MM.1S (cell line): ENCODE results near the gene RSF1.

Experiments used
- DNase-seq: peaks from one replicate; pipeline ENCODE4 v3.0.0-alpha.2; 2015
- H2AFZ ChIP-seq: fragments of 300-600 bp; sonication (generic); 2 replicates; pipeline ENCODE4 v1.6.0; 2016; ENCODE audit warnings: antibody characterized with exemption, low read length
- H3F3A ChIP-seq: fragments of 300-600 bp; sonication (generic); 2 replicates; pipeline ENCODE4 v1.6.1; 2016; ENCODE audit warnings: mild to moderate bottlenecking, antibody characterized with exemption, low read length, moderate library complexity, mixed read lengths; ENCODE audit not compliant: insufficient read depth
- H3K27ac ChIP-seq: fragments of 300-600 bp; sonication (generic); 2 replicates; pipeline ENCODE4 v1.5.1; 2016; ENCODE audit warnings: mild to moderate bottlenecking, low read length
- H3K27me3 ChIP-seq: fragments of 300-600 bp; sonication (generic); replicated peaks from 2 replicates; pipeline ENCODE4 v1.6.0; 2016; ENCODE audit warnings: low read length; ENCODE audit not compliant: insufficient read depth
- H3K36me3 ChIP-seq: fragments of 300-600 bp; sonication (generic); replicated peaks from 2 replicates; pipeline ENCODE4 v1.6.1; 2016; ENCODE audit warnings: mild to moderate bottlenecking, low read length, mixed read lengths; ENCODE audit not compliant: insufficient read depth
- H3K4me1 ChIP-seq: fragments of 300-600 bp; sonication (generic); 2 replicates; pipeline ENCODE4 v1.6.1; 2016; ENCODE audit warnings: low read length, mixed read lengths
- H3K4me2 ChIP-seq: fragments of 300-600 bp; sonication (generic); 2 replicates; pipeline ENCODE4 v1.6.0; 2016; ENCODE audit warnings: low read depth, low read length
- H3K4me3 ChIP-seq: fragments of 300-600 bp; sonication (generic); 2 replicates; pipeline ENCODE4 v1.5.1; 2016; ENCODE audit warnings: low read length, mixed read lengths
- H3K79me2 ChIP-seq: fragments of 300-600 bp; sonication (generic); 2 replicates; pipeline ENCODE4 v1.6.1; 2016; ENCODE audit warnings: mixed run types, low read length, mixed read lengths
- H3K9ac ChIP-seq: fragments of 300-600 bp; sonication (generic); 2 replicates; pipeline ENCODE4 v1.6.1; 2016; ENCODE audit warnings: low read length, mixed read lengths
- H3K9me2 ChIP-seq: fragments of 300-600 bp; sonication (generic); replicated peaks from 2 replicates; pipeline ENCODE4 v1.6.1; 2016; ENCODE audit warnings: mild to moderate bottlenecking, low read length, mixed read lengths; ENCODE audit not compliant: insufficient read depth
- H3K9me3 ChIP-seq: fragments of 300-600 bp; sonication (generic); replicated peaks from 2 replicates; pipeline ENCODE4 v1.6.1; 2016; ENCODE audit warnings: mild to moderate bottlenecking, low read length, mixed read lengths; ENCODE audit not compliant: insufficient read depth
- H4K20me1 ChIP-seq: fragments of 300-600 bp; sonication (generic); 2 replicates; pipeline ENCODE4 v1.6.1; 2016; ENCODE audit warnings: mild to moderate bottlenecking, low read length, moderate library complexity, mixed read lengths; ENCODE audit not compliant: insufficient read depth
- CTCF ChIP-seq: fragments of 300-600 bp; sonication (generic); IDR thresholded peaks from 2 replicates; pipeline ENCODE4 v1.5.1; 2016; ENCODE audit warnings: antibody characterized with exemption, low read length, mixed read lengths
- EZH2 ChIP-seq: fragments of 300-600 bp; sonication (generic); optimal IDR thresholded peaks from 2 replicates; pipeline ENCODE3; 2017; ENCODE audit warnings: low read depth, mild to moderate bottlenecking, antibody characterized with exemption, low read length, mixed read lengths
- EZH2phosphoT487 ChIP-seq: fragments of 300-600 bp; sonication (generic); IDR thresholded peaks from 2 replicates; pipeline ENCODE4 v1.6.1; 2018; ENCODE audit warnings: antibody characterized with exemption, low read length

Gene RSF1

DNA sequence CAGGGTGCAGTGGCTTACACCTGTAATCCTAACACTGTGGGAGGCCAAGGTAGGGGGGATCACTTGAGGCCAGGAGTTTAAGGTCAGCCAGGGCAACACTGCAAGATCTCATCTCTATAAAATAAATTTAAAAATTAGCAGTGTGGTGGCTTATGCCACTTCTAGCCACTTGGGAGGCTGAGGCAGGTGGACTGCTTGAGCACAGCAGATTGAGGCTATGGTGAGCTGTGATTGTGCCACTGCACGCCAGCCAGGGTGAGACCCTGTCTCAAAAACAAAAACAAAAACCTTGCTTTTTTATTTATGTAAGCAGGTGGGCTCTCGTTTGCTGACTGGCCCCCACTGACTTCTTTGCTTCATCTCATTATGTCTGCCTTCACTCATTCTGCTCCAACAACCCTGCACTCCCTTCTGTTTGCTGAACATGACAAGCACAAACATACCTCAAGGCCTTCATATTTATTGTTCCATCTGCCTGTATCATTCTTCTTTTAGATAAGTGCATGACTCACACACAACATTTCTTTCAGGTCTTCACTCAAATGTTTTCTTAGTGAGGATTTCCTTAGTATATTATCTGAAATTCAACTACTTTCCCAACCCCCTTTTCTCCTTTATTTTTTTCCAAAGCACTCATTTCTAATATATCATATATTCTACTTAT is 150.5 kb downstream of the RSF1 start:
- H3K79me2 ChIP-seq: no peaks in the 10 kb centered on the region
- no peak overlapping the region for H3K4me2 ChIP-seq
- H3K27ac ChIP-seq: no peak overlapping the region
- H3K27me3 ChIP-seq: no peaks in the 10 kb centered on the region
- DNase-seq: no peak
- peaks cover 5% of the 10 kb centered on the region; the same call in 1 of the 2 replicates for H3K36me3 ChIP-seq
- no peaks in the 10 kb centered on the region for H3K9me2 ChIP-seq
- H4K20me1 ChIP-seq: no peaks in the 10 kb centered on the region; the same call in 1 of the 2 replicates
- no peak overlapping the region for H3K9ac ChIP-seq
- H2AFZ ChIP-seq: no peak overlapping the region
- H3F3A ChIP-seq: no peaks in the 10 kb centered on the region
- H3K9me3 ChIP-seq: no peaks in the 10 kb centered on the region
- TF ChIP-seq CTCF (no peak), EZH2 (no peak), EZH2phosphoT487 (no peak)
- no peak overlapping the region for H3K4me3 ChIP-seq
- H3K4me1 ChIP-seq: no peaks in the 10 kb centered on the region

GRCh38 chr11:77668760-77669159 is 151.8 kb downstream of the RSF1 start:
- peaks cover 5% of the 10 kb centered on the region; the same call in 1 of the 2 replicates for H3K36me3 ChIP-seq
- H3F3A ChIP-seq: no peaks in the 10 kb centered on the region
- no peaks in the 10 kb centered on the region for H3K27me3 ChIP-seq
- H3K9me2 ChIP-seq: no peaks in the 10 kb centered on the region
- no peaks in the 10 kb centered on the region for H3K79me2 ChIP-seq
- no peak overlapping the region for H3K9ac ChIP-seq
- no peak for DNase-seq
- no peak overlapping the region for H3K27ac ChIP-seq
- TF ChIP-seq CTCF: no peak
- TF ChIP-seq EZH2phosphoT487: no peak
- no peak for TF ChIP-seq EZH2
- no peaks in the 10 kb centered on the region for H3K9me3 ChIP-seq
- H3K4me1 ChIP-seq: no peaks in the 10 kb centered on the region
- no peaks in the 10 kb centered on the region; the same call in 1 of the 2 replicates for H4K20me1 ChIP-seq
- H3K4me3 ChIP-seq: no peak overlapping the region
- no peak overlapping the region for H2AFZ ChIP-seq
- H3K4me2 ChIP-seq: no peak overlapping the region

DNA sequence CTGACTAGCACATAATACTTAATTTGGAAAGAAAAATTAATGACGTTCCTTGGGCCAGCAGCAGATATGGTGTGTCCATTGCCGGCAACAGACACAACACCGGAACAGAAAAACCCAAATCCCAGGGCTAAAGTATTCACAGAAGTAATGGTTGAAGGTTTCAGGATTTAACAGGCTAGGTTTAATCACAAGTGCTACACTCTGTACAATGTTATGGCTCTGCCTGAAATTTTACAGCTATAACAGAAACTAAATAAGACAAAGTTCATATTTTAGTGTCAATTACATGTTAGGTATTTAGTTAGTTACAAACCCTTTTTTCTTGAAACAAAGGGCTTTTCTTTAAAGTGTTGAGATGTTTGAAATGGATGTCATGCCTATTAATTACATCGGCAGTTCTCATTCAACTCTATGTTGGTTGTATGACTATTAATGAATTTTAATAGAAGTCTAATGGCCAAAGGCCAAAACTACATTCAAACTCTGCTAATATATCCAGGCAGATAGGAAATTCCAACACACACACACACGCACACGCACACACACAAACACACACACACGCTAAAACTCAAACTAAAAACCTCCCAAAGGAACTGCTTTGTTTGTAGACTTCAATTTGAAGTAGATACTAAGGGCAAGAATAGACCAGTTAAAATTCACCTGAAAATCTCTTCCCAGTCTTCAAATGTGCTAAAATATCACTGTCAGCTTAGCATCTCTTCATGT is 155.1 kb downstream of the RSF1 start:
- TF ChIP-seq CTCF (no peak), EZH2phosphoT487 (no peak), EZH2 (no peak)
- Histone ChIP-seq H3K27ac (no peak overlapping the region), H3K4me3 (no peak overlapping the region), H3K36me3 (peaks cover 5% of the 10 kb centered on the region; the same call in 1 of the 2 replicates), H3K27me3 (no peaks in the 10 kb centered on the region), H3K9me2 (no peaks in the 10 kb centered on the region), H3K4me2 (no peak overlapping the region), H3K9me3 (no peaks in the 10 kb centered on the region), H3K9ac (no peak overlapping the region), H3K79me2 (no peaks in the 10 kb centered on the region), H3K4me1 (no peaks in the 10 kb centered on the region), H3F3A (no peaks in the 10 kb centered on the region), H2AFZ (no peak overlapping the region), H4K20me1 (no peaks in the 10 kb centered on the region; the same call in 1 of the 2 replicates)
- DNase-seq: no peak
